PC-9 (cell line): Measurements from ENCODE around the gene WSCD2. TPM values are rescaled to one million over a fixed set of nuclear protein-coding genes. Genes with fewer than 3 reads are reported as not detected.

Experiments
- BruUV-seq: library from RNA; stranded (reverse); fragments of 400-500 nt; replicated peaks from 2 replicates; lab custom pipeline; 2021; lab: Mats Ljungman, UMichigan
- CTCF ChIA-PET: fragments of 300-600 bp; sonication (Branson Sonifier 250); formaldehyde crosslinking; loops from one replicate; lab custom pipeline; 2022; ENCODE audit warnings: antibody characterized with exemption; lab: Charles Lee
- POLR2A ChIA-PET: fragments of 300-600 bp; sonication (Branson Sonifier 250); formaldehyde crosslinking; loops from one replicate; lab custom pipeline; 2022; ENCODE audit warnings: antibody characterized with exemption; ENCODE audit not compliant: unreplicated experiment; lab: Charles Lee
- DNase-seq, 2 experiments: peaks; one replicate each; pipeline versions ENCODE4 v3.0.0 to v3.0.0-alpha.2; 2015 to 2022; ENCODE audit warnings: mixed read lengths in 1 of 2
- H2AFZ ChIP-seq: fragments of 200-600 bp; sonication (generic); 2 replicates; pipeline ENCODE4 v1.8.1; 2017; ENCODE audit warnings: antibody characterized with exemption
- H3F3A ChIP-seq: fragments of 200-600 bp; sonication (generic); 2 replicates; pipeline ENCODE4 v1.8.1; 2017; ENCODE audit warnings: antibody characterized with exemption, mild to moderate bottlenecking, low read depth; ENCODE audit not compliant: insufficient read depth
- H3K27ac ChIP-seq: fragments of 200-600 bp; sonication (generic); 2 replicates; pipeline ENCODE4 v1.6.1; 2016; ENCODE audit warnings: mixed run types
- H3K27me3 ChIP-seq: fragments of 200-600 bp; sonication (generic); 2 replicates; pipeline ENCODE4 v1.6.1; 2016; ENCODE audit warnings: low read depth, mixed run types; ENCODE audit not compliant: insufficient read depth
- H3K36me3 ChIP-seq: fragments of 200-600 bp; sonication (generic); 2 replicates; pipeline ENCODE4 v1.6.1; 2016; ENCODE audit warnings: low read depth, mixed run types
- H3K4me1 ChIP-seq: fragments of 200-600 bp; sonication (generic); replicated peaks from 2 replicates; pipeline ENCODE4 v1.6.1; 2016; ENCODE audit warnings: mixed run types; ENCODE audit not compliant: insufficient read depth
- H3K4me2 ChIP-seq: fragments of 200-600 bp; sonication (generic); 2 replicates; pipeline ENCODE4 v1.6.1; 2017; ENCODE audit warnings: mixed run types
- H3K4me3 ChIP-seq: fragments of 200-600 bp; sonication (generic); 2 replicates; pipeline ENCODE4 v1.6.1; 2016; ENCODE audit warnings: mixed run types
- H3K79me2 ChIP-seq: fragments of 200-600 bp; sonication (generic); 2 replicates; pipeline ENCODE4 v1.6.1; 2017; ENCODE audit warnings: low read depth, mixed run types
- H3K9me2 ChIP-seq: fragments of 200-600 bp; sonication (generic); 2 replicates; pipeline ENCODE4 v1.8.1; 2017; ENCODE audit warnings: mild to moderate bottlenecking; ENCODE audit not compliant: insufficient read depth
- H3K9me3 ChIP-seq: fragments of 200-600 bp; sonication (generic); 2 replicates; pipeline ENCODE4 v1.8.1; 2016; ENCODE audit warnings: low read depth; ENCODE audit not compliant: insufficient read depth
- H4K20me1 ChIP-seq: fragments of 200-600 bp; sonication (generic); 2 replicates; pipeline ENCODE4 v1.8.1; 2017; ENCODE audit not compliant: insufficient read depth
- EZH2 ChIP-seq: fragments of 200-600 bp; sonication (generic); IDR thresholded peaks from 2 replicates; pipeline ENCODE4 v1.8.0; 2017; ENCODE audit warnings: antibody characterized with exemption, low read depth
- intact Hi-C: fragments of 100-400 bp; cut with micrococcal nuclease; formaldehyde crosslinking; loops from one replicate; pipeline ENCODE4 v1.10.0; 2022; ENCODE audit not compliant: unreplicated experiment
- total RNA-seq: library from RNA; stranded (reverse); gene quantifications from 2 replicates; pipeline ENCODE4 v1.2.3, GENCODE V29; 2021
- TF ChIP-seq, protein P1 (sequence below): fragments of 200-600 bp; sonication (generic); conservative IDR thresholded peaks from 2 replicates; pipeline ENCODE4 v1.6.1; 2017; ENCODE audit warnings: mixed run types, antibody characterized with exemption, mild to moderate bottlenecking, moderate library complexity

Gene WSCD2
- total RNA-seq, 1 experiment from 2014 or later, result not detected

DNA sequence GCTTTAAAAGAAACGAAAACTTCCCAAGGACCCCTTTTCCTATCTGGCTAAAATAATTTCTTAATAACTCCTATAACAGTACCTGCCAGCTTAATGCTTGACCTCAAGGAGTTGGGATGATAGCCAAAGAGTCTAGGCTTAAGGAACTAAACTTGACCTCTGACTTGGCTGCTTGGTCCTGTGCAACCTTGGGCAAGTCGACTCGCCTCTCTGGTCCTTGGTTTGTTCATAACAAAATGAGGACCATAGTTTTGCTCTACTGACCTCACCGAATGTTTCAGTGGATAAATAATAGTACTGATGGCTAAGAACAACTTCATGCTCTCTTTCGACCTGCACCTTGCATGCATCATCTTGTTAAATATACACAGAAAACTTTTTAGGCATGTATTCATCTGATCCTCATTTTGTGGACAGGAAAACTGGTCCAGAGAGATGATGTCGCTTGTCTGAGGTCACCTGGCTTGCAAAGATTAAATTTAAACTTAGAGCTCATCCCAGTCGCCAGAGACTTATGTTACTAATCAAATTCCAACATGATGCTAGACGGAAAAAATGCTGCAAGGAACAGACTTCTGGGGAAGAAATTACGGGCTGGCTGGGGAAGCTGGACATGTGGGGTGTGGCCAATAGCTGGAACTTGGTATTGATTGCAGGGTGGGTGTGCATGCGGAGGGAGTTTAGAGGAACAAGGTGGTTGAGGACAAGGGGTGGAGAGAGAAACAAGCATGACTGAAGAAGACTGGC, 38.0 kb upstream of the WSCD2 start:
- Histone ChIP-seq H3K36me3 (no peaks in the 10 kb centered on the region), H3K4me1 (no peaks in the 10 kb centered on the region), H3K4me2 (no peak overlapping the region), H2AFZ (no peak overlapping the region), H3K9me3 (no peaks in the 10 kb centered on the region), H4K20me1 (no peaks in the 10 kb centered on the region), H3K79me2 (no peaks in the 10 kb centered on the region), H3K4me3 (no peak overlapping the region), H3K27me3 (peaks cover 54% of the 10 kb centered on the region), H3K27ac (no peak overlapping the region), H3K9me2 (no peaks in the 10 kb centered on the region), H3F3A (no peaks in the 10 kb centered on the region)
- ChIA-PET POLR2A (no interaction called here), CTCF (no interaction called here)
- BruUV-seq, result no TSS peak
- TF ChIP-seq, protein P1, sequence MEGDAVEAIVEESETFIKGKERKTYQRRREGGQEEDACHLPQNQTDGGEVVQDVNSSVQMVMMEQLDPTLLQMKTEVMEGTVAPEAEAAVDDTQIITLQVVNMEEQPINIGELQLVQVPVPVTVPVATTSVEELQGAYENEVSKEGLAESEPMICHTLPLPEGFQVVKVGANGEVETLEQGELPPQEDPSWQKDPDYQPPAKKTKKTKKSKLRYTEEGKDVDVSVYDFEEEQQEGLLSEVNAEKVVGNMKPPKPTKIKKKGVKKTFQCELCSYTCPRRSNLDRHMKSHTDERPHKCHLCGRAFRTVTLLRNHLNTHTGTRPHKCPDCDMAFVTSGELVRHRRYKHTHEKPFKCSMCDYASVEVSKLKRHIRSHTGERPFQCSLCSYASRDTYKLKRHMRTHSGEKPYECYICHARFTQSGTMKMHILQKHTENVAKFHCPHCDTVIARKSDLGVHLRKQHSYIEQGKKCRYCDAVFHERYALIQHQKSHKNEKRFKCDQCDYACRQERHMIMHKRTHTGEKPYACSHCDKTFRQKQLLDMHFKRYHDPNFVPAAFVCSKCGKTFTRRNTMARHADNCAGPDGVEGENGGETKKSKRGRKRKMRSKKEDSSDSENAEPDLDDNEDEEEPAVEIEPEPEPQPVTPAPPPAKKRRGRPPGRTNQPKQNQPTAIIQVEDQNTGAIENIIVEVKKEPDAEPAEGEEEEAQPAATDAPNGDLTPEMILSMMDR, result no peak
- no peak for TF ChIP-seq EZH2
- intact Hi-C loops, result no loop called here
- DNase-seq, result no peak

DNA sequence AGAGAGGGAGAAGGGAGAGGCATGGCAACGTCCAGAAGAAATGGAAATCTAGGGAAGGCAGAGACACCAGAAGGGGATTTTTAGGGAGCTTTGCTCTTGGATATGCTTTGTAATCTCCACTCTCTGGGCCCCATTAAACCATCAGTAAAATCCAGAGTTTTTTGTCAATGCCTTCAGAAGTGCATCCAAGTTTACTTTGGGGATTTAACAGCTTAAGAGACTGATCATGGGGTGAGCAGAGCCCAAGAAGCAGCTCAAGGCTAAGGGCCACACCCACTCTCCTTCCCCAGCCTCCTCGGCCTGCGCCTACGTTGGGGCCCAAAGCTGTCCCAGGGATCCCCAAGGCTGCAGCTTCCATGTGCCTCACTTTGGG, 37.4 kb upstream of the WSCD2 start:
- H3K27me3 ChIP-seq, result peaks cover 54% of the 10 kb centered on the region
- no peak for DNase-seq
- CTCF ChIA-PET, result no interaction called here

DNA sequence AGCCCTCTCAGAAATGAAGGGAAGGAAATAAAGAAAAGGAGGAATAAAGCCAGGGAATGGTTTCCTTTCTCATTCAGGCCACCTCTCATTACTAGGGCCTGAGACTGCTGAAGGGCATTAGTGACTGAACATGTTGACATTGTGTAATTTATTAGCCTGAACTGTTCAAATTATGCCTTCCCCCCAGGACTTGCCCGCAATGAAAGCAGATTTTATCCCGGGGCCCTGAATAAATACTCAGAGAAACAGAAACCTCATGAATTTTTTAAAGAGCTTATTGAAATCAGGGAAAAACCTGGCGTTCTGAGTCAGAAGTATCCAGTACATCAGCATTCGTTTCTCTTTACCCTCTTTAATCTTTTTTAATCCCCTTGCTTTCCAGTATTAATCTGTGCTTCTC, 35.9 kb upstream of the WSCD2 start:
- Histone ChIP-seq H3K4me3 (no peak overlapping the region), H4K20me1 (no peaks in the 10 kb centered on the region), H3K27ac (no peak overlapping the region), H2AFZ (no peak overlapping the region), H3K27me3 (peaks cover 54% of the 10 kb centered on the region), H3F3A (no peaks in the 10 kb centered on the region), H3K9me3 (no peaks in the 10 kb centered on the region), H3K79me2 (no peaks in the 10 kb centered on the region), H3K36me3 (no peaks in the 10 kb centered on the region), H3K4me2 (no peak overlapping the region), H3K4me1 (no peaks in the 10 kb centered on the region), H3K9me2 (no peaks in the 10 kb centered on the region)
- intact Hi-C loops, result no loop called here
- no peak for DNase-seq
- no peak for TF ChIP-seq EZH2
- TF ChIP-seq, protein P1, result no peak
- POLR2A ChIA-PET, result no interaction called here
- BruUV-seq, result no TSS peak
- CTCF ChIA-PET, result no interaction called here

More for the DNA sequence above, 37.4 kb upstream of the WSCD2 start:
- TF ChIP-seq, protein P1, result no peak
- no peak for TF ChIP-seq EZH2
- BruUV-seq, result no TSS peak
- no peak overlapping the region for H3K4me2 ChIP-seq
- H3K9me3 ChIP-seq, result no peaks in the 10 kb centered on the region
- H3K4me1 ChIP-seq, result no peaks in the 10 kb centered on the region
- no peaks in the 10 kb centered on the region for H3K79me2 ChIP-seq
- intact Hi-C loops, result no loop called here
- POLR2A ChIA-PET, result no interaction called here
- H3K4me3 ChIP-seq, result no peak overlapping the region
- H4K20me1 ChIP-seq, result no peaks in the 10 kb centered on the region
- H3K9me2 ChIP-seq, result no peaks in the 10 kb centered on the region
- no peak overlapping the region for H3K27ac ChIP-seq
- no peaks in the 10 kb centered on the region for H3K36me3 ChIP-seq
- no peaks in the 10 kb centered on the region for H3F3A ChIP-seq
- no peak overlapping the region for H2AFZ ChIP-seq
